ENCODE data around the gene ZNF750.
A peak's percentile ranks its signal among the peaks of the same experiment; 100 is the strongest.

Gene ZNF750

DNA sequence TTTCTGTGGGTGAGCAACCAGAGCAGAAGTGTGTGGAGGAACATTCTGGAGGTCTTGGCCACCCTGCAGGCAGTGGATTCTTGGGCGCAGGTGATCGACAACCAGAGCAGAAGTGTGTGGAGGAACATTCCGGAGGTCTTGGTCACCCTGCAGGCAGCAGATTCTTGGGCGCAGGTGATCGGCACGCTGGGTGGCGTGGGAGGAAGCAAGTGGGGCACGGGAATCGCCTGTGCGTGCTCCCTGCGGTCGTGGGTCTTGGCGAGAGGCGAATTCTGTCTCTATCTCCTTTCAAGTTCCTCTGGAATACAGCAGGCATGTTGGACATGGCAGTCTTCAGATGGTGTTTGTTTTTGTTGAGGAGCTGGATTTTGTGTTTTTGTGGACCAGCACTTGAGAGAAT is 30.7 kb upstream of the ZNF750 start:
- no peak for DNase-seq
- H3K36me3 ChIP-seq (replicated peaks): peaks cover 7% of the 10 kb centered on the region
- no peaks in the 10 kb centered on the region for H3K27me3 ChIP-seq (replicated peaks)
- H3K27ac ChIP-seq: no peak overlapping the region
- H3K4me3 ChIP-seq (ENCODE audit: low read depth, low read length): no peak overlapping the region
- in situ Hi-C loops (cut with HindIII; ENCODE audit: low pct_ligation_motif_present, low sequenced_read_pairs): no loop called here
- TF ChIP-seq, protein P1, sequence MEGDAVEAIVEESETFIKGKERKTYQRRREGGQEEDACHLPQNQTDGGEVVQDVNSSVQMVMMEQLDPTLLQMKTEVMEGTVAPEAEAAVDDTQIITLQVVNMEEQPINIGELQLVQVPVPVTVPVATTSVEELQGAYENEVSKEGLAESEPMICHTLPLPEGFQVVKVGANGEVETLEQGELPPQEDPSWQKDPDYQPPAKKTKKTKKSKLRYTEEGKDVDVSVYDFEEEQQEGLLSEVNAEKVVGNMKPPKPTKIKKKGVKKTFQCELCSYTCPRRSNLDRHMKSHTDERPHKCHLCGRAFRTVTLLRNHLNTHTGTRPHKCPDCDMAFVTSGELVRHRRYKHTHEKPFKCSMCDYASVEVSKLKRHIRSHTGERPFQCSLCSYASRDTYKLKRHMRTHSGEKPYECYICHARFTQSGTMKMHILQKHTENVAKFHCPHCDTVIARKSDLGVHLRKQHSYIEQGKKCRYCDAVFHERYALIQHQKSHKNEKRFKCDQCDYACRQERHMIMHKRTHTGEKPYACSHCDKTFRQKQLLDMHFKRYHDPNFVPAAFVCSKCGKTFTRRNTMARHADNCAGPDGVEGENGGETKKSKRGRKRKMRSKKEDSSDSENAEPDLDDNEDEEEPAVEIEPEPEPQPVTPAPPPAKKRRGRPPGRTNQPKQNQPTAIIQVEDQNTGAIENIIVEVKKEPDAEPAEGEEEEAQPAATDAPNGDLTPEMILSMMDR (IDR thresholded peaks at IDR 0.05; ENCODE audit: low read depth, low read length, missing control alignments): no peak

DNA sequence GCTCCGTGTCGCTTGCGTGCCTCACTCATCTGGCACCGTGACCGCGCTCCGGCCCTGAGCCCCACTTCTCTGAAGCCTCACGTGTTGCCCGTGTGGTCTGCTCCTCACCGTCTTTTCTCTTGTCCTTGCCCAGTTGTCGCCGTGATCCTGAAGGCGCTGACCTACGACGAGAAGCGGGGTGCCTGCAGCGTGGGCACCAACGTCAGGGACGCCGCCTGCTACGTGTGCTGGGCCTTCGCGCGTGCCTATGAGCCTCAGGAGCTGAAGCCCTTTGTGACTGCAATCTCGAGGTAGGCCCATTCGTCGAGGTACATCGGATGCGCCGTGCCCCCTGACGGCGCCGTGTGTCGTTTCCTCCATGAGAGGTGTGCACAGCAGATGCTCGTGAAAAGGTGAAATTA is 30.3 kb upstream of the ZNF750 start:
- no peaks in the 10 kb centered on the region for H3K27me3 ChIP-seq (replicated peaks)
- peaks cover 7% of the 10 kb centered on the region for H3K36me3 ChIP-seq (replicated peaks)
- H3K4me3 ChIP-seq (ENCODE audit: low read depth, low read length): no peak overlapping the region
- no peak overlapping the region for H3K27ac ChIP-seq
- TF ChIP-seq, protein P1 (IDR thresholded peaks at IDR 0.05; ENCODE audit: low read depth, low read length, missing control alignments): no peak
- no peak for DNase-seq
- in situ Hi-C loops (cut with HindIII; ENCODE audit: low pct_ligation_motif_present, low sequenced_read_pairs): no loop called here

DNA sequence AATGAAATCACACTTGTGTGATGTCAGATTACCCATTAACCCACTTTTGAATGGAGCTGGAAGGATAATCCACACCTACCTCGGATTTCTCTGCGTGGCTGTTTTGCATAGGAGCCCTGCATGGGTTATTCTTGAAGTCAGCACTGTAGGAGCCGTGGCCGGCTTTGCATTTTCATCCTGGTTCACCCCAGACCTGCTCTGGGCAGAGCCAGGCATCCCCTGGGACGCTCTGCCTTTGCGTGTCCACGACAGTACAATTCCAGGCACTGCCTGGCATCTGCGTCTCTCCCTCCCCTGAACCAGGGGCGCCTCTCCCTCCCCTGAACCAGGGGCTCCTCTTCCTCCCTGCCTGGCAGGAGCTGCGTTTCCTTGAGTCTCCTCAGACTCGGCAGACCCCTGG is 29.7 kb upstream of the ZNF750 start:
- TF ChIP-seq, protein P1 (IDR thresholded peaks at IDR 0.05; ENCODE audit: low read depth, low read length, missing control alignments): no peak
- no peak overlapping the region for H3K27ac ChIP-seq
- H3K27me3 ChIP-seq (replicated peaks): no peaks in the 10 kb centered on the region
- no peak for DNase-seq
- peaks cover 7% of the 10 kb centered on the region for H3K36me3 ChIP-seq (replicated peaks)
- in situ Hi-C loops (cut with HindIII; ENCODE audit: low pct_ligation_motif_present, low sequenced_read_pairs): no loop called here
- H3K4me3 ChIP-seq (ENCODE audit: low read depth, low read length): no peak overlapping the region

DNA sequence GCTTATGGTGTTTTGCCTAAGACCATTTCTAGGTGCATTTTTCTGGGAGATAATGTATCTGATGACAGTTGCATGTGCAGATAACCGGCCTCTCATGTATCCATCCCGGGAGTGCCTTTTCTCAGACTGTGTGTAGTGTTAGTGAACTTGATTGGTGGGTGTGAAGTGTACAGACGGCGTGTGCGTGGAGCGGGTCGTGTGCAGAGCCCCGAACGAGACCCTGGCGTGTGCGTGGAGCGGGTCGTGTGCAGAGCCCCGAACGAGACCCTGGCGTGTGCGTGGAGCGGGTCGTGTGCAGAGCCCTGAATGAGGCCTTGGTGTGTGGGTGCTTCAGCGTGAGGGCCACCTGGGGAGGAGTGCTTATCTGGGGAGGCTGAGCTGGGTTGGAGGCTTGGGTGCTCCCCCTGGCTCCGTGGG is 28.9 kb upstream of the ZNF750 start:
- Histone ChIP-seq H3K36me3 (replicated peaks) (peaks cover 7% of the 10 kb centered on the region), H3K27ac (no peak overlapping the region), H3K27me3 (replicated peaks) (no peaks in the 10 kb centered on the region), H3K4me3 (ENCODE audit: low read depth, low read length) (no peak overlapping the region)
- TF ChIP-seq, protein P1 (IDR thresholded peaks at IDR 0.05; ENCODE audit: low read depth, low read length, missing control alignments): no peak
- in situ Hi-C loops (cut with HindIII; ENCODE audit: low pct_ligation_motif_present, low sequenced_read_pairs): no loop called here
- no peak for DNase-seq

DNA sequence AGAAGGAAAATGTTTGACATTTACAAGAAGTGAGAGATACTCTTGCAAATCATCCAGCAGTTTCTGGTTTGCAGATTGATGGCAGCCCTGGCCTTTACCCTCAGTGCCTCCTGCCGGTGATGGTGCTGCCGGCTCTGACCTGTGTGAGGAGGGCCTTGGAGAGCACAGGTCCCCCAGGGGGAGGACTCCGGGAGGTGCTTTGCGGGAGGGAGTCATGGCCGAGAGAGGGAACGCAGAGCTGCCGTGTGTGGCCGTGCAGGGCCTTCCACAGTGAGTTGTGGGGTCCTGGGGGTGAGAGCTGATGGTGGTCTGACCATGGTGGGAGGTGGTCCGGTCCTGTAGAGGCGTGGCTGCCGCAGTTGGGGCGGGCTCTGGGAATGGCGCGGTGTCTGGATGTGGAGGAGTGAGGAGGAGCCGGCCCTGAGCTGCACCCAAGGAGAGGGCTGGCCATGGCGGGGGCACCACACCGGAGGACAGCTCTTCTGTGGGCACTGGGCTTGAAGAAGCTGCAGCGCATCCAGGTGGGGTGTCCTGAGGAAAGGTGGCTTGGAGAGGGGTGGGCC is 28.0 kb upstream of the ZNF750 start:
- TF ChIP-seq, protein P1 (IDR thresholded peaks at IDR 0.05; ENCODE audit: low read depth, low read length, missing control alignments): no peak
- DNase-seq: no peak
- Histone ChIP-seq H3K4me3 (ENCODE audit: low read depth, low read length) (no peak overlapping the region), H3K27ac (no peak overlapping the region), H3K36me3 (replicated peaks) (peaks cover 7% of the 10 kb centered on the region), H3K27me3 (replicated peaks) (no peaks in the 10 kb centered on the region)
- in situ Hi-C loops (cut with HindIII; ENCODE audit: low pct_ligation_motif_present, low sequenced_read_pairs): no loop called here

DNA sequence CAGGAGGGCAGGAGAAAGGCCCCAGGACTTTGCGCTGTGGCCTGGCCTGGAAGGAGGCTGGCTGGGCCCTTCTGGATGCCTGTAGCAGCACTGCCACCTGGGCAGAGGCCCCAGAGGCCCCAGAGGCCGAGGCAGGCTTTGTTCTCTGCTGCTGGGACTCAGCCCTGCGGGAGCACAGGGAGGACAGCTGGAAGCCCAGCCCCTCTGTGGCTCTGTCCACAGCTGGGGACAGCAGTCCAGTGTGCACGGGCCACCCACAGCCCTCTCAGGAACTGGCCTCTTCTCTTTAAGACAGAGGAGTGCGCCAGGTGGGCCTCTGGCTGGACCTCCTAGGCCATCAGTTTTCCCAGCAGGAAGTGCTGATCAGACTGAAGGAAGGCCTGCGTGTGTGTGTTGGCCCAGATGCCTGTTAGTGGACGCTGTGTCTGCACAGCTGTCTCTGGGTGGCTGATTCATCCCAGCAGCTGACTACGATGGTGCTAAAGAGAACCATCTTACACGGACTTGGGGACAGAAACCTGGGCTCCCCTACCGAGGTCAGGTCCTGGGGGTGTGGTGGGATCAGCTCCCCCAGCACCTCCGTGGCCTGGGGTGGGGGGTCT is 26.9 kb upstream of the ZNF750 start:
- TF ChIP-seq, protein P1 (IDR thresholded peaks at IDR 0.05; ENCODE audit: low read depth, low read length, missing control alignments): no peak
- DNase-seq: peak; percentile 86
- Histone ChIP-seq H3K27ac (peak overlapping the region; percentile 53), H3K36me3 (replicated peaks) (peaks cover 7% of the 10 kb centered on the region), H3K27me3 (replicated peaks) (no peaks in the 10 kb centered on the region), H3K4me3 (ENCODE audit: low read depth, low read length) (no peak overlapping the region)
- in situ Hi-C loops (cut with HindIII; ENCODE audit: low pct_ligation_motif_present, low sequenced_read_pairs): no loop called here

Data from brain microvascular endothelial cell (primary cell).